NCI-H2029 (cell line): ENCODE data around the gene CPNE1.

Experiments
- DNase-seq: peaks from one replicate; lab custom pipeline; 2025; lab: John Stamatoyannopoulos, UW

The CPNE1 gene

GRCh38 chr20:35600176-35600992 lies 64.3 kb downstream of the CPNE1 start:
- DNase-seq = no peak

- no peak for DNase-seq
Measured at GRCh38 chr20:35599776-35600120, 65.0 kb downstream of the CPNE1 start.

- peak; percentile 34 for DNase-seq
Measured at GRCh38 chr20:35598899-35599775, 65.6 kb downstream of the CPNE1 start.

GRCh38 chr20:35598476-35598875 lies 66.2 kb downstream of the CPNE1 start:
- no peak for DNase-seq

GRCh38 chr20:35597186-35597585 lies 67.5 kb downstream of the CPNE1 start:
- DNase-seq = no peak

GRCh38 chr20:35595901-35596300 lies 68.8 kb downstream of the CPNE1 start:
- no peak for DNase-seq

GRCh38 chr20:35595456-35595855 lies 69.2 kb downstream of the CPNE1 start:
- no peak for DNase-seq

GRCh38 chr20:35592339-35592974 lies 72.2 kb downstream of the CPNE1 start:
- DNase-seq = no peak

GRCh38 chr20:35588397-35588796 lies 76.3 kb downstream of the CPNE1 start:
- no peak for DNase-seq

GRCh38 chr20:35587436-35587835 lies 77.3 kb downstream of the CPNE1 start:
- DNase-seq = no peak

- DNase-seq = no peak
Measured at GRCh38 chr20:35586751-35587425, 77.8 kb downstream of the CPNE1 start.

- no peak for DNase-seq
Measured at GRCh38 chr20:35583636-35584560, 80.8 kb downstream of the CPNE1 start.

- no peak for DNase-seq
Measured at GRCh38 chr20:35582741-35583404, 81.8 kb downstream of the CPNE1 start.

- DNase-seq = no peak
Measured at GRCh38 chr20:35582131-35582530, 82.6 kb downstream of the CPNE1 start.

GRCh38 chr20:35579196-35579595 lies 85.5 kb downstream of the CPNE1 start:
- DNase-seq = no peak

- no peak for DNase-seq
Measured at GRCh38 chr20:35578469-35578868, 86.2 kb downstream of the CPNE1 start.

GRCh38 chr20:35576816-35577215 lies 87.9 kb downstream of the CPNE1 start:
- no peak for DNase-seq
